Measurements from ENCODE around the gene MBNL2.

The MBNL2 gene

GRCh38 chr13:97306106-97306505, 84.0 kb downstream of the MBNL2 start:
- DNase-seq: no peak

GRCh38 chr13:97306645-97307044, 84.5 kb downstream of the MBNL2 start:
- DNase-seq: no peak

GRCh38 chr13:97307118-97307881, 85.2 kb downstream of the MBNL2 start:
- no peak for DNase-seq

GRCh38 chr13:97307882-97308624, 85.9 kb downstream of the MBNL2 start:
- DNase-seq: peak; percentile 26

GRCh38 chr13:97308735-97309429, 86.7 kb downstream of the MBNL2 start:
- DNase-seq: no peak

- DNase-seq: peak; percentile 64
Observed at GRCh38 chr13:97310809-97311436, 88.8 kb downstream of the MBNL2 start.

GRCh38 chr13:97311956-97312355, 89.8 kb downstream of the MBNL2 start:
- DNase-seq: no peak

- DNase-seq: peak; percentile 19
Observed at GRCh38 chr13:97313551-97314260, 91.6 kb downstream of the MBNL2 start.

- no peak for DNase-seq
Observed at GRCh38 chr13:97316390-97316789, 94.3 kb downstream of the MBNL2 start.

GRCh38 chr13:97317933-97318332, 95.8 kb downstream of the MBNL2 start:
- no peak for DNase-seq

GRCh38 chr13:97318532-97318931, 96.4 kb downstream of the MBNL2 start:
- DNase-seq: no peak

GRCh38 chr13:97319113-97319720, 97.1 kb downstream of the MBNL2 start:
- peak; percentile 9 for DNase-seq

GRCh38 chr13:97321101-97321500, 99.0 kb downstream of the MBNL2 start:
- no peak for DNase-seq

- DNase-seq: no peak
Observed at GRCh38 chr13:97321616-97322321, 99.6 kb downstream of the MBNL2 start.

- DNase-seq: no peak
Observed at GRCh38 chr13:97322740-97323342, 100.7 kb downstream of the MBNL2 start.

- DNase-seq: no peak
Observed at GRCh38 chr13:97324115-97324514, 102.0 kb downstream of the MBNL2 start.

GRCh38 chr13:97325738-97326137, 103.6 kb downstream of the MBNL2 start:
- no peak for DNase-seq

GRCh38 chr13:97327086-97327485, 105.0 kb downstream of the MBNL2 start:
- DNase-seq: no peak

GRCh38 chr13:97327506-97328221, 105.5 kb downstream of the MBNL2 start:
- no peak for DNase-seq

GRCh38 chr13:97328222-97328790, 106.2 kb downstream of the MBNL2 start:
- no peak for DNase-seq

All from NCI-H2171 treated with DMSO at 0.1 percent for 48 hours (cell line).